B cell (primary cell): Measurements from ENCODE around the gene XAF1. TPM values are rescaled to one million over a fixed set of nuclear protein-coding genes. Genes with fewer than 3 reads are reported as not detected.

Source experiments
- ATAC-seq: fragments of 200-7000 bp; cut with Tn5 transposase; one replicate; pipeline ENCODE4 v1.10.0; 2021; ENCODE audit warnings: low read depth, mild to moderate bottlenecking, moderate number of reproducible peaks, moderate library complexity
- CTCF ChIA-PET: fragments of 350-600 bp; sonication (Branson Sonifier 250); formaldehyde crosslinking; loops from one replicate; lab custom pipeline; 2021; ENCODE audit warnings: antibody characterized with exemption, inconsistent platforms; lab: Charles Lee
- POLR2A ChIA-PET: fragments of 350-600 bp; sonication (Branson Sonifier 250); formaldehyde crosslinking; loops from one replicate; lab custom pipeline; 2021; ENCODE audit warnings: antibody characterized with exemption; lab: Charles Lee
- DNase-seq: peaks from one replicate; pipeline ENCODE4 v3.0.0; 2013
- H2AFZ ChIP-seq: 2 replicates; pipeline ENCODE4 v1.6.1; 2012; ENCODE audit warnings: mild to moderate bottlenecking, low read depth, low read length; ENCODE audit not compliant: insufficient read depth, poor library complexity, severe bottlenecking
- H3K27ac ChIP-seq, 2 donors: 1 replicate in 1 of 2; 2 replicates in 1 of 2; pipeline ENCODE4 v1.5.1; 2012 to 2013; ENCODE audit warnings: low read length in 2 of 2, mild to moderate bottlenecking in 2 of 2, moderate library complexity in 1 of 2
- H3K27me3 ChIP-seq, 4 experiments: fragments of 200-600 bp in 1 of 4; sonication (generic) in 1 of 4; replicated peaks in 1 of 4; 1 replicate in 2 of 4; 2 replicates in 2 of 4; pipeline versions ENCODE4 v1.6.1 to v1.7.0; 2013 to 2016; ENCODE audit warnings: low read length in 3 of 4, mild to moderate bottlenecking in 2 of 4, mixed read lengths in 1 of 4, moderate library complexity in 1 of 4; ENCODE audit not compliant: insufficient read depth in 4 of 4, control insufficient read depth in 3 of 4; ENCODE audit errors: control extremely low read depth in 1 of 4
- H3K36me3 ChIP-seq, 2 experiments: replicated peaks in 1 of 2; 1 replicate in 1 of 2; 2 replicates in 1 of 2; pipeline versions ENCODE4 v1.6.1 to v1.7.1; 2013; ENCODE audit warnings: low read length in 1 of 2; ENCODE audit not compliant: insufficient read depth in 2 of 2, control insufficient read depth in 1 of 2; ENCODE audit errors: control extremely low read depth in 1 of 2, extremely low read depth in 1 of 2
- H3K4me1 ChIP-seq, 2 donors: fragments of 200-600 bp in 1 of 2; sonication (generic) in 1 of 2; 1 replicate in 1 of 2; 2 replicates in 1 of 2; pipeline versions ENCODE4 v1.5.1 to v1.6.1; 2013 to 2017; ENCODE audit warnings: low read length in 2 of 2; ENCODE audit not compliant: control insufficient read depth in 2 of 2, insufficient read depth in 2 of 2
- H3K4me2 ChIP-seq: replicated peaks from 2 replicates; pipeline ENCODE3; 2012; ENCODE audit warnings: mild to moderate bottlenecking, low read depth, low read length; ENCODE audit not compliant: poor library complexity, severe bottlenecking
- H3K4me3 ChIP-seq, 5 experiments: fragments of 200-600 bp in 1 of 5; sonication (generic) in 1 of 5; 1 replicate in 3 of 5; 2 replicates in 2 of 5; pipeline versions ENCODE4 v1.5.1 to v1.7.0; 2011 to 2016; ENCODE audit warnings: low read length in 4 of 5, mild to moderate bottlenecking in 4 of 5, low read depth in 2 of 5, control low read depth in 1 of 5, moderate library complexity in 1 of 5; ENCODE audit not compliant: insufficient read depth in 1 of 5; ENCODE audit errors: control extremely low read depth in 1 of 5, extremely low read depth in 1 of 5
- H3K79me2 ChIP-seq: fragments of 200-600 bp; sonication (generic); one replicate; pipeline ENCODE4 v1.6.0; 2016; ENCODE audit warnings: low read length; ENCODE audit not compliant: control insufficient read depth, insufficient read depth
- H3K9ac ChIP-seq: fragments of 200-600 bp; sonication (generic); 2 replicates; pipeline ENCODE4 v1.6.1; 2017; ENCODE audit warnings: mild to moderate bottlenecking, low read length, moderate library complexity
- H3K9me3 ChIP-seq, 3 donors: one replicate each; pipeline versions ENCODE4 v1.6.1 to v1.7.1; 2013; ENCODE audit warnings: low read length in 2 of 3; ENCODE audit not compliant: control insufficient read depth in 2 of 3, insufficient read depth in 1 of 3; ENCODE audit errors: control extremely low read depth in 1 of 3
- H4K20me1 ChIP-seq: 2 replicates; pipeline ENCODE4 v1.6.0; 2012; ENCODE audit warnings: mild to moderate bottlenecking, low read length; ENCODE audit not compliant: insufficient read depth, control insufficient read depth, poor library complexity, severe bottlenecking
- H3K27ac Mint-ChIP-seq: one replicate; pipeline ENCODE4 v1.8.0; 2021; ENCODE audit warnings: mixed read lengths
- H3K27me3 Mint-ChIP-seq: one replicate; pipeline ENCODE4 v1.8.0; 2021; ENCODE audit warnings: mixed read lengths
- H3K4me1 Mint-ChIP-seq: one replicate; pipeline ENCODE4 v1.8.0; 2021; ENCODE audit warnings: mixed read lengths
- H3K4me3 Mint-ChIP-seq: one replicate; pipeline ENCODE4 v1.8.0; 2021; ENCODE audit warnings: mixed read lengths
- H3K9me3 Mint-ChIP-seq: one replicate; pipeline ENCODE4 v1.8.0; 2022; ENCODE audit warnings: mixed read lengths; ENCODE audit not compliant: insufficient read depth
- EZH2 ChIP-seq: IDR thresholded peaks from 2 replicates; pipeline ENCODE4 v1.6.1; 2012; ENCODE audit warnings: borderline replicate concordance, low read depth, mild to moderate bottlenecking, moderate library complexity, low read length; ENCODE audit not compliant: insufficient read depth, poor library complexity, severe bottlenecking
- WGBS: methylation state at CpG from one replicate; pipeline ENCODE4 v1.1.5; 2013; ENCODE audit warnings: missing lambda C conversion rate; ENCODE audit not compliant: insufficient coverage; 5-methylcytosine and 5-hydroxymethylcytosine counted together
- intact Hi-C: fragments of 100-400 bp; cut with micrococcal nuclease; formaldehyde crosslinking; loops from one replicate; pipeline ENCODE4 v1.10.0; 2022
- polyA plus RNA-seq: library from polyadenylated mRNA; depleted of rRNA; stranded (reverse); fragments of >200 nt; gene quantifications from 2 replicates; pipeline ENCODE4 v1.2.3, GENCODE V29; 2012
- total RNA-seq, 2 donors: library from RNA; stranded (reverse); fragments of 120-200 nt in 1 of 2; gene quantifications; 1 replicate in 1 of 2; 2 replicates in 1 of 2; pipeline versions ENCODE4 v1.2.3 to v1.2.4, GENCODE V29; 2013 to 2022
- TF ChIP-seq, protein P1 (sequence below): fragments of 200-600 bp; IDR thresholded peaks from one replicate; pipeline ENCODE4 v1.8.0; 2022; ENCODE audit warnings: antibody characterized with exemption, mild to moderate bottlenecking

The XAF1 gene
- total and polyA plus RNA-seq, 2 donors (not counting 1 experiment from before 2014, with no cell fraction given): 44.8 to 116 TPM

- H3K27me3 ChIP-seq: peaks cover 0 to 41% (median 16%) of the 10 kb centered on the region in 4 experiments
- H3K36me3 ChIP-seq: no peaks in the 10 kb centered on the region
- no peak overlapping the region for H3K27ac ChIP-seq
- Mint-ChIP-seq H3K27ac (no peak overlapping the region), H3K9me3 (peaks cover 2% of the 10 kb centered on the region), H3K4me1 (peaks cover 18% of the 10 kb centered on the region), H3K4me3 (peak overlapping the region; percentile 46), H3K27me3 (peaks cover 76% of the 10 kb centered on the region)
- no peak for TF ChIP-seq EZH2
- TF ChIP-seq, protein P1, sequence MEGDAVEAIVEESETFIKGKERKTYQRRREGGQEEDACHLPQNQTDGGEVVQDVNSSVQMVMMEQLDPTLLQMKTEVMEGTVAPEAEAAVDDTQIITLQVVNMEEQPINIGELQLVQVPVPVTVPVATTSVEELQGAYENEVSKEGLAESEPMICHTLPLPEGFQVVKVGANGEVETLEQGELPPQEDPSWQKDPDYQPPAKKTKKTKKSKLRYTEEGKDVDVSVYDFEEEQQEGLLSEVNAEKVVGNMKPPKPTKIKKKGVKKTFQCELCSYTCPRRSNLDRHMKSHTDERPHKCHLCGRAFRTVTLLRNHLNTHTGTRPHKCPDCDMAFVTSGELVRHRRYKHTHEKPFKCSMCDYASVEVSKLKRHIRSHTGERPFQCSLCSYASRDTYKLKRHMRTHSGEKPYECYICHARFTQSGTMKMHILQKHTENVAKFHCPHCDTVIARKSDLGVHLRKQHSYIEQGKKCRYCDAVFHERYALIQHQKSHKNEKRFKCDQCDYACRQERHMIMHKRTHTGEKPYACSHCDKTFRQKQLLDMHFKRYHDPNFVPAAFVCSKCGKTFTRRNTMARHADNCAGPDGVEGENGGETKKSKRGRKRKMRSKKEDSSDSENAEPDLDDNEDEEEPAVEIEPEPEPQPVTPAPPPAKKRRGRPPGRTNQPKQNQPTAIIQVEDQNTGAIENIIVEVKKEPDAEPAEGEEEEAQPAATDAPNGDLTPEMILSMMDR: no peak
- POLR2A ChIA-PET: no interaction called here
- H3K9me3 ChIP-seq: peaks cover 0 to 7% (median 0%) of the 10 kb centered on the region in 3 donors
- peak overlapping the region in 2 of 5 experiments; percentile 30 to 36 for H3K4me3 ChIP-seq
- H3K4me1 ChIP-seq: peaks cover 14 to 17% of the 10 kb centered on the region in 2 donors
- H3K79me2 ChIP-seq: no peaks in the 10 kb centered on the region
- ATAC-seq (no peak), DNase-seq (no peak)
- CTCF ChIA-PET: interaction anchor here (0.6 kb wide), 1 partner anchor 103 kb away, joined by 5 read pairs; no protein-coding TSS in a partner anchor
- WGBS: 19% methylated on average over 29 of the region's 29 CpGs
- peak overlapping the region; percentile 46 for H2AFZ ChIP-seq
- intact Hi-C loops: no loop called here
- H3K9ac ChIP-seq: no peak overlapping the region
- H4K20me1 ChIP-seq: no peaks in the 10 kb centered on the region
- H3K4me2 ChIP-seq: peak overlapping the region; percentile 71
Observed at GRCh38 chr17:6713918-6714271, 42.0 kb upstream of the XAF1 start.

GRCh38 chr17:6714315-6714874, 41.5 kb upstream of the XAF1 start:
- H3K27me3 Mint-ChIP-seq: peaks cover 76% of the 10 kb centered on the region

More at GRCh38 chr17:6714315-6714874, 41.5 kb upstream of the XAF1 start:
- H3K4me1 ChIP-seq: peaks cover 14 to 17% of the 10 kb centered on the region in 2 donors
- WGBS: 78% methylated on average over 5 of the region's 7 CpGs
- POLR2A ChIA-PET: no interaction called here
- DNase-seq (no peak), ATAC-seq (no peak)
- H3K4me2 ChIP-seq: peak overlapping the region; percentile 71
- H3K9me3 ChIP-seq: peaks cover 0 to 7% (median 0%) of the 10 kb centered on the region in 3 donors
- no peak overlapping the region for H3K27ac ChIP-seq
- intact Hi-C loops: no loop called here
- H3K27ac Mint-ChIP-seq: no peak overlapping the region
- no peak for TF ChIP-seq EZH2
- TF ChIP-seq, protein P1: no peak
- H3K4me3 ChIP-seq: no peak overlapping the region
- H3K79me2 ChIP-seq: no peaks in the 10 kb centered on the region
- H3K9ac ChIP-seq: no peak overlapping the region
- no peak overlapping the region for H2AFZ ChIP-seq
- H3K4me3 Mint-ChIP-seq: peak overlapping the region; percentile 46
- peaks cover 18% of the 10 kb centered on the region for H3K4me1 Mint-ChIP-seq
- H4K20me1 ChIP-seq: no peaks in the 10 kb centered on the region
- H3K27me3 ChIP-seq: peaks cover 0 to 45% (median 18%) of the 10 kb centered on the region in 4 experiments
- no peaks in the 10 kb centered on the region for H3K36me3 ChIP-seq
- H3K9me3 Mint-ChIP-seq: peaks cover 2% of the 10 kb centered on the region
- CTCF ChIA-PET: interaction anchor here (0.6 kb wide), 1 partner anchor 104 kb away, joined by 5 read pairs; no protein-coding TSS in a partner anchor
